Esophagus (tissue), 2 donors: ENCODE results near the gene OPCML. TPM values are rescaled to one million over a fixed set of nuclear protein-coding genes. Genes with fewer than 3 reads are reported as not detected.

ENCODE experiments used
- H3K27ac ChIP-seq, 2 donors: one replicate each; pipeline ENCODE4 v1.5.1; 2013; ENCODE audit warnings: low read depth in 2 of 2, mild to moderate bottlenecking in 2 of 2, inconsistent platforms in 1 of 2, low read length in 1 of 2, moderate library complexity in 1 of 2
- H3K27me3 ChIP-seq, 2 donors: one replicate each; pipeline ENCODE4 v1.6.1; 2013; ENCODE audit warnings: low read length in 2 of 2, control low read depth in 1 of 2, mild to moderate bottlenecking in 1 of 2; ENCODE audit not compliant: insufficient read depth in 2 of 2, control insufficient read depth in 1 of 2
- H3K36me3 ChIP-seq, 2 donors: one replicate each; pipeline ENCODE4 v1.6.1; 2013; ENCODE audit warnings: low read length in 1 of 2; ENCODE audit not compliant: control insufficient read depth in 2 of 2, insufficient read depth in 2 of 2
- H3K4me1 ChIP-seq, 2 donors: one replicate each; pipeline ENCODE4 v1.6.1; 2013; ENCODE audit warnings: low read length in 1 of 2; ENCODE audit not compliant: control insufficient read depth in 2 of 2, insufficient read depth in 2 of 2
- H3K4me3 ChIP-seq, 2 donors: one replicate each; pipeline ENCODE4 v1.5.1; 2013; ENCODE audit warnings: low read length in 2 of 2, mild to moderate bottlenecking in 2 of 2, low read depth in 1 of 2, moderate library complexity in 1 of 2
- H3K9me3 ChIP-seq, 2 donors: one replicate each; pipeline ENCODE4 v1.6.1; 2013; ENCODE audit warnings: mild to moderate bottlenecking in 2 of 2, low read depth in 1 of 2, low read length in 1 of 2, moderate library complexity in 1 of 2; ENCODE audit not compliant: control insufficient read depth in 2 of 2, insufficient read depth in 1 of 2
- WGBS, 2 donors: extraction: QIAGEN DNeasy Blood & Tissue Kit; methylation state at CpG; one replicate each; pipeline ENCODE4 v1.1.7; 2013; 5-methylcytosine and 5-hydroxymethylcytosine counted together
- polyA plus RNA-seq, 2 donors: library from polyadenylated mRNA; stranded (reverse); fragments of 200-250 nt; gene quantifications; one replicate each; pipeline ENCODE4 v1.2.3, GENCODE V29; 2013
- donor health status: healthy with polysubstance abuse.
- donor health status: Bipolar disorder and iron deficiency.

Gene OPCML
- polyA plus RNA-seq, 2 donors, result 0.04 to 0.05 TPM

- H3K4me3 ChIP-seq, result no peak overlapping the region
- no peaks in the 10 kb centered on the region for H3K4me1 ChIP-seq
- no peaks in the 10 kb centered on the region for H3K27me3 ChIP-seq
- H3K27ac ChIP-seq, result no peak overlapping the region
- H3K36me3 ChIP-seq, result no peaks in the 10 kb centered on the region
- H3K9me3 ChIP-seq, result no peaks in the 10 kb centered on the region
- WGBS, 2 donors, result 7 to 10% methylated on average over 1 of the region's 1 CpG
These were observed 936.6 kb downstream of the OPCML start for GRCh38 chr11:132595711-132596134.

GRCh38 chr11:132595246-132595645, 937.1 kb downstream of the OPCML start:
- Histone ChIP-seq H3K36me3 (no peaks in the 10 kb centered on the region), H3K27me3 (no peaks in the 10 kb centered on the region), H3K4me3 (no peak overlapping the region), H3K4me1 (no peaks in the 10 kb centered on the region), H3K9me3 (no peaks in the 10 kb centered on the region), H3K27ac (no peak overlapping the region)
- 57 to 66% methylated on average over 1 of the region's 1 CpG for WGBS, 2 donors

- Histone ChIP-seq H3K36me3 (no peaks in the 10 kb centered on the region), H3K4me1 (no peaks in the 10 kb centered on the region), H3K9me3 (peaks cover 0 to 3% of the 10 kb centered on the region in 2 donors), H3K4me3 (no peak overlapping the region), H3K27me3 (no peaks in the 10 kb centered on the region), H3K27ac (no peak overlapping the region)
- 91 to 93% methylated on average over 5 of the region's 5 CpGs for WGBS, 2 donors
These were observed 941.3 kb downstream of the OPCML start for GRCh38 chr11:132590986-132591385.

GRCh38 chr11:132590554-132590953, 941.7 kb downstream of the OPCML start:
- no peak overlapping the region for H3K27ac ChIP-seq
- 56 to 58% methylated on average over 7 of the region's 7 CpGs for WGBS, 2 donors
- no peaks in the 10 kb centered on the region for H3K27me3 ChIP-seq
- no peaks in the 10 kb centered on the region for H3K4me1 ChIP-seq
- no peak overlapping the region for H3K4me3 ChIP-seq
- peaks cover 0 to 3% of the 10 kb centered on the region in 2 donors for H3K9me3 ChIP-seq
- H3K36me3 ChIP-seq, result no peaks in the 10 kb centered on the region

GRCh38 chr11:132589791-132590190, 942.5 kb downstream of the OPCML start:
- H3K9me3 ChIP-seq, result peaks cover 0 to 3% of the 10 kb centered on the region in 2 donors
- no peak overlapping the region for H3K4me3 ChIP-seq
- H3K4me1 ChIP-seq, result no peaks in the 10 kb centered on the region
- no peaks in the 10 kb centered on the region for H3K36me3 ChIP-seq
- WGBS, 2 donors, result 73 to 74% methylated on average over 1 of the region's 1 CpG
- H3K27ac ChIP-seq, result no peak overlapping the region
- H3K27me3 ChIP-seq, result no peaks in the 10 kb centered on the region

GRCh38 chr11:132588366-132588765, 943.9 kb downstream of the OPCML start:
- H3K4me1 ChIP-seq, result no peaks in the 10 kb centered on the region
- no peaks in the 10 kb centered on the region for H3K36me3 ChIP-seq

GRCh38 chr11:132587716-132588115, 944.6 kb downstream of the OPCML start:
- 95 to 96% methylated on average over 2 of the region's 2 CpGs for WGBS, 2 donors
- H3K27me3 ChIP-seq, result no peaks in the 10 kb centered on the region
- no peak overlapping the region for H3K27ac ChIP-seq
- no peaks in the 10 kb centered on the region for H3K4me1 ChIP-seq
- peaks cover 0 to 3% of the 10 kb centered on the region in 2 donors for H3K9me3 ChIP-seq
- no peaks in the 10 kb centered on the region for H3K36me3 ChIP-seq
- no peak overlapping the region for H3K4me3 ChIP-seq

More at GRCh38 chr11:132588366-132588765, 943.9 kb downstream of the OPCML start:
- Histone ChIP-seq H3K9me3 (peaks cover 0 to 3% of the 10 kb centered on the region in 2 donors), H3K27ac (no peak overlapping the region), H3K27me3 (no peaks in the 10 kb centered on the region), H3K4me3 (no peak overlapping the region)

- no peaks in the 10 kb centered on the region for H3K4me1 ChIP-seq
- H3K27ac ChIP-seq, result no peak overlapping the region
- H3K27me3 ChIP-seq, result no peaks in the 10 kb centered on the region
- no peak overlapping the region for H3K4me3 ChIP-seq
- 58 to 62% methylated on average over 2 of the region's 2 CpGs for WGBS, 2 donors
- no peaks in the 10 kb centered on the region for H3K36me3 ChIP-seq
- H3K9me3 ChIP-seq, result peaks cover 0 to 3% of the 10 kb centered on the region in 2 donors
These were observed 945.5 kb downstream of the OPCML start for GRCh38 chr11:132586801-132587200.

- WGBS, 2 donors, result 83% methylated on average over 10 of the region's 10 CpGs
- no peak overlapping the region for H3K4me3 ChIP-seq
- no peaks in the 10 kb centered on the region for H3K36me3 ChIP-seq
- no peaks in the 10 kb centered on the region for H3K4me1 ChIP-seq
- no peaks in the 10 kb centered on the region for H3K27me3 ChIP-seq
- H3K27ac ChIP-seq, result no peak overlapping the region
- H3K9me3 ChIP-seq, result peaks cover 2% of the 10 kb centered on the region in 2 donors
These were observed 952.5 kb downstream of the OPCML start for GRCh38 chr11:132579634-132580327.

- no peaks in the 10 kb centered on the region for H3K4me1 ChIP-seq
- H3K27ac ChIP-seq, result no peak overlapping the region
- no peaks in the 10 kb centered on the region for H3K36me3 ChIP-seq
- H3K27me3 ChIP-seq, result no peaks in the 10 kb centered on the region
- peaks cover 2% of the 10 kb centered on the region in 2 donors for H3K9me3 ChIP-seq
- no peak overlapping the region for H3K4me3 ChIP-seq
- 81 to 84% methylated on average over 3 of the region's 3 CpGs for WGBS, 2 donors
These were observed 953.2 kb downstream of the OPCML start for GRCh38 chr11:132579136-132579535.
